NCI-H1694 treated with DMSO at 0.1 percent for 48 hours (cell line): Measurements from ENCODE around the gene MRPL27.
A peak's percentile ranks its signal among the peaks of the same experiment; 100 is the strongest.
"Not testable (repeated sequence)": the region's sequence is repeated elsewhere in the genome, so short reads cannot be mapped to it uniquely, and the experiment has no call there.

Experiments
- DNase-seq: peaks from one replicate; lab custom pipeline; 2025; lab: John Stamatoyannopoulos, UW

The MRPL27 gene

DNA sequence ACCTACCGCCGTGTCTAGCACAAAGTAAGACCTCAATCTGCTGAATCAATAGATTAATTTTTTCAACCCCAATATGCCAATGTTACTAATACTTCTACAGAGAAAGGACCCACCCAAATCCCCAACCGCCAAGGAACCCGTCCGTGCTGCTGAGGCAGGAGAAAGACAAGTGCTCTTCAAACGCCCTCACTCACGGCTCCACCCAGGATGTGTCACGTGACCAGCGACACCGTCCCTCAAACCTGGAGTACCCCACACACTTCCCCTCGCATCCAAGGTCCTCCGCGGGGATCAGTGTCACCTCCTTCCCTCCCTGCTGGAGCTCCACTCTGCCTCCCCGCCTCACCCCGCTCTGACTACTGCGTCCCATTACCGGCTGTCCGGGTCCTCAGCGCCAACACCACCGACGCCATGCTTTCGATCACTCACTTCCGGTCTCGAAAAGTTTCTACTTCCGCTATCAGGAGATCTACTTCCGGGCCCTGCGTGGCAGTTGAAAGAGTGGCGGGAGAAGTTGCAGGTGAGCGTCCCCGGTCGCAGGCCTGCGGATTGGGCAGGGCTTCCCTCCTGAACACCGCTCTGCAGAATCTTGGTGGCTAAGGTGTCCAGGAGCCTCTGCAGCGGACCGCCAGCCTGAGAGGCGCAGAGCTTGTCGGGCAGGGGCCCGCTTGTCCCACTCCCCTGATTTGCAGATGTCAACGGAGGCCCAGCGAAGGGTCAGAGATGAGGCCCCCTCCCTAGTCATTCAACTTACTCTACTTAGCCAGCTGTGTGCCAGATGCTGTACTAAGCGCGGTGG lies at the start of gene MRPL27, which contains the start of gene EME1:
TSS of gene MRPL27 (minus strand) at position 427 of the 799 bp plus-strand sequence. CDS start at position 413, 14 bp downstream.
TSS of gene EME1 (plus strand) at position 472 of the 799 bp plus-strand sequence. CDS start 1,980 bp downstream, outside the sequence.
- DNase-seq: peak; percentile 93

DNA sequence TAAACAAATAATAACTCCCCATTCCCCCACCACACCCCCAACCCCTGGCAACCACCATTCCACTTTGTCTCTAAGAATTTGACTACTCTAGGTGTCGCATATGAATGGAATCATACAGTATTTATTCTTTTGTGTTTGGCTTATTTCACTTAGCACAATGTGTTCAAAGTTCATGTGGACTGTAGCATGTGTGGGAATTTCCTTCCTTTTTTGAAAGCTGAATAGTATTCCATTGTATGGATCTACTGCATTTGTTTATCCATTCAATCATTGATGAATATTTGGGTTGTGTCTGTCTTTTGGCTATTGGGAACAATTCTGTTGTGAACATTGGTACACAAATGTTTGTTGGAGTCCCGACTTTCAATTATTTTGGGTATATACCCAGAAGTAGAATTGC lies 49.8 kb upstream of the MRPL27 start:
- DNase-seq: no peak

DNA sequence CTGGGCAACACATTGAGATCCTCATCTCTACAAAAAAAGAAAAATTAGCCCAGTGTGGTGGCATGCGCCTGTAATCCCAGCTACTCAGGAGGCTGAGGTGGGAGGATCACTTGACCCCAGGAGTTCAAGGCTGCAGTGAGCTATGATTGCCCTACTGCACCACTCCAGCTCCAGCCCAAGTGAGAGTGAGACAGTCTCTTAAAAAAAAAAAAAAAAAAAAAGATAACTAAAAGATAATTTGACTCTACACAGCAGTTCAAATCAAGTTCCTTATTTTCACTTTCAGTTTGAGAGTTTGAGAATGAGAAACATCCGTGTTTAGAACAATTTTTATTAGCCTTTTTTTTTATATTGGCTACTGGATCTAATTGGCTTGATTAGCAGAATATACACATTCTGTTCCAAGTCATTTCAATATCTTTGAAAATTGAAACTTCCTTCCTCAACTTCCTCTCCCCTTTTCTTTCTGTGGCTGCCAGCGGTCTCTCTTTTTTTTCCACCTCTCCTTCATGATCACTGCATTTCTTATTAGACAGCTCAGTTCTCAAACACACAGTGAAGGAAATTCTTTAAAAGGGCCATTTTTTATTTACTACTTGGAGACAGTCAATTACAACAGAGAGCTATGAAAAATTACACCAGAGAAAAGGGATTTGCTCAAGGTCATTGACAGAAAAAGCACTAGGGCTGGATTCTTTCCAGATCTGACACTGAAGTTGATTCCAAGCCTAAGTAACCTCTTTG lies 48.5 kb upstream of the MRPL27 start:
- DNase-seq: no peak

DNA sequence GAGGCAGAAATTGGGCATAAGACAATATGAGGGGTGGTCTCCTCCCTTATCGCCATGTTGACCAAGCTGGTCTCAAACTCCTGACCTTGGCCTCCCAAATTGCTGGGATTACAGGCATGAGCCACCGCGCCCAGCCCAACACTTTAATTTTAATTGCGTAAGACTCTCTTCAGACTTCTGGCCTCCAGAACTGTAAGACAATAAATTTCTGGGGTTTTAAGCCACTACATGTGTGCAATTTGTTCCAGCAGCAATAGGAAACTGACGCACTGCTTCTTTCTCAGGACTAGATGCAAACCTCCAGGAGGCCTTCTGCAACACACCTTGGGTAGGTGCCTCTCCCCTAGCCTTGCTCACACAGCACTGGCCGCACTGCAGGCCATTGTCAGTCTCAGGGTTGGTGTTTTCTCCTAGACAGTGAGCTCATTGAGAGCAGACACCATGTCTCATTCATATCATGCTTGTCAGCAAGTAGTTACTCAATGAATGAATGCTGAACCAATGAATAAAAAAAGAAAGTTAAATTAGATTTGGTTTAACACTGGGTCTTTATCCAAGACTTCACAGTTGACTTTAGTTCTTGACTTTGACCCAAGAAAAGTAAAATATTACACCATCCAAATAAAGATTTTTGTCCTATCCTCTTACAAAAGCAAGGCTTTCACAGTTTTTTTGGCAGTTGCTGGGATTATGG lies 47.6 kb upstream of the MRPL27 start:
- no peak for DNase-seq

DNA sequence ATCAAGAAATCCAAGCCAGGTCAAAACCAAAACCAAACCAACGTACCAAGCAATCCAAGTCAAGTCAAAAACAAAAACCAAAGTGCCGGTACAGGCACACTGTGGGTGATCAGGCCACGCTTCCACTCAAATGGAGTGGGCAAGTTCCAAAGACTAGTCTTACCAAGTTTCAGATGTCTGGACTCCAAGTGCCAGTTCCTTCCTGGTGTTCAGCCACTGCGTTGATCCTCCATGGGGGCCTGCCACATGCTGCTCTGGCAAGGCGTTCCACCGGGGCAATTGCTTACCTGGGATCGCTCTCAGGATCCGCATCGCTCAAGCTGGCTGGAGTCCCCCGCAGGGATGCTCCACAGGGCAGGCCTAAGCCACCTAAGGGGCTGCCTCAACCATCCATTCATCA lies 46.6 kb upstream of the MRPL27 start:
- DNase-seq: not testable (repeated sequence)

DNA sequence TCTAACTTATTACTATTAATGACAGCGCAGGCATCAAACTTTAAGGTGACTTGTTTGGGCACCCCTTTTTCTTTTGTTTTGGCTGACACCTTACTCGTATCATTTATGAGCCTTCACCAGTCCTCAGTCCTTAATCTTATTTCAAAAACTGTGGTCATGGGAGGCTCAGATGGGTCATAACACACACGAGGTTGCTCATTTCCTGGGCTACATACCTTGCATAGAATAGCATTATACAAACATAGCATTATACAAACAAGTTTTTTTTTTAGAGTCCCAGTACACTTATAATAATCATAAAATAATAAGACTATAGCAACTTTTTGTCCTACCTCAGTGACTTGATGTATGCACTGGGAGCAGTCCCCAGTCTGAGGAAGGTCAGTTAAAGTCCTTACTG lies 41.8 kb upstream of the MRPL27 start:
- DNase-seq: no peak

DNA sequence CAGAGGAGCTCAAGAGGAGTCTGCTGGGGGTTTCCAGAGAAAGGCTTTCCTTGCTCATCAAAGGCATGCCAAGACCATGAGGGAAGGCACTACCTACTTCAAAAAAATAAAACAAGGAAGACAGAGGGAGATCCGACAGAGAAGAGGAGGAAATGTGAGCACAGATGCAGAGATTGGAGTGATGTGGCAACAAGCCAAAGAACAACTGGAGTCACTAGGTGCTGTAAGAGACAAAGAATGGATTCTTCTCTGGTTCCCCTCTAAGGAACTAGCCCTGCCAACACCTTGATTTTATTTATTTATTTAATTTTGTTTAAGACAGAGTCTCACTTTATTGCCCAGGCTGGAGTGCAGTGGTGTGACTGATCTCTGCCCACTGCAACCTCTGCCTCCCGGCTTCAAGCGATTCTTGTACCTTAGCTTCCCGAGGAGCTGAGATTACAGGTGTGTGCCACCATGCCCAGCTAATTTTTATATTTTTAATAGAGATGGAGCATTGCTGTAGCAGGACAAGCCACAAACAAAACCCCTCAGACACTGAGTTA lies 39.3 kb upstream of the MRPL27 start:
- no peak for DNase-seq

DNA sequence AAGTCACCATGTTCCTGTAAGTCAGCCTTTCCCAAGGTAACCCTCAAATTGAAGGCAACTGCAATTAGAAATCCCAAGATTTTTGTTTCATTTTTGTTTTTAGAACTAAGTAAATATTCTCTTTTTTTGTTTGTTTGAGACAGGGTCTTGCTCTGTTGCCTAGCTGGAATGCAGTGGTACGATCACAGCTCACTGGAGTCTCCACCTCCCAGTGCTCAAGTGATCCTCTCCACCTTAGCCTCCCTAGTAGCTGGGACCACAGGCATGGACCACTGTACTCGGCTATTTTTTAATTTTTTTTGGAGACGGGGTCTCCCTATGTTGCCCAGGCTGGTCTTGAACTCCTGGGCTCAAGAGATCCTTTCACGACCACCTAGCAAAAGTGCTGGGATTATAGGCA lies 34.9 kb upstream of the MRPL27 start:
- no peak for DNase-seq

DNA sequence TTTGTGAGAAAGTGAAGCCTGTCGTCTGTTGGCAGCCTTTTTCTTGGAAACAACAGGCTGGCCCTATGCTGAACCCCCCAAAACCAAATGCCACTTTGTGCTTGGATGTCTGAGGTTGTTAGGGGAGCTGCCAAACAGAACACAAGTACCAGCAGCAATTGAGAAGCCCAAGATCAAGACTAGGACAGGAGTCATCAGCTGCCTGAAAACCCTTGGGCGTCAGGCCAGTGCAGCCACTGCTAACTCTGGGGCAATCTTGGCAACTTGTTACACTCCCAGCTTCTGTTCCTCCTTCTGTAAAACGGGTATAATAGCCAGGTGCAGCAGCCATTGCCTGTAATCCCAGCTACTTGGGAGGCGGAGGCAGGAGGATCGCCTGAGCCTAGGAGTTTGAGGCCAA lies 33.6 kb upstream of the MRPL27 start:
- DNase-seq: no peak

DNA sequence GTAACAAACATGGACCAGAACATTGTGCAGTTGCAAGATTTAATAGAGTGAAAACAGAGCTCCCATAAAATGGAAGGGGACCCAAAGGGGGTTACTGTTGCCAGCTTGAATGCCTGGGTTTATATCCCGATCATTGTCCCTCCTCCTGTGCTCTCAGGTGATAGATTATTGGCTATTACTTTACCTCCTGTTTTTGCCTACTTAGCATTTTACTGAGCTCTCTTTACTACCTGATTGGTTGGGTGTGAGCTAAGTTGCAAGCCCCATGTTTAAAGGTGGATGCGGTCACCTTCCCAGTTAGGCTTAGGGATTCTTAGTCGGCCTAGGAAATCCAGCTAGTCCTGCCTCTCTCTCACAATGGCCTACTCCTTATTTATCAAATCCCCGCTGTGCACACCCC lies 32.4 kb upstream of the MRPL27 start:
- not testable (repeated sequence) for DNase-seq

DNA sequence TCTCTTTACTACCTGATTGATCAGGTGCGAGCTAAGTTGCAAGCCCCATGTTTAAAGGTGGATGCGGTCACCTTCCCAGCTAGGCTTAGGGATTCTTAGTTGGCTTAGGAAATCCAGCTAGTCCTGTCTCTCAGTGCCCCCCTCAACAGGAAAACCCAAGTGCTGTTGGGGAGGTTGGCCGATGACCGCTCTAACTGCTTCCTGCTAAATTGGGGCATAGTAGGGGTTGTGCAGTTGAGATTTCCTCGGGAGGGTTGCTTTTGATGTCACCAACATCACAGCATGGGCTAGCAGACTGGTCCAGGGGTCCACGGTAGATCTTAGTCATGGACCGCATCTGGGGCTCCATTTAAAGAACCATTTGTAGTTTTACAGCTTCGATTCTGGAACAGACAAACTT lies 26.6 kb upstream of the MRPL27 start:
- DNase-seq: not testable (repeated sequence)

DNA sequence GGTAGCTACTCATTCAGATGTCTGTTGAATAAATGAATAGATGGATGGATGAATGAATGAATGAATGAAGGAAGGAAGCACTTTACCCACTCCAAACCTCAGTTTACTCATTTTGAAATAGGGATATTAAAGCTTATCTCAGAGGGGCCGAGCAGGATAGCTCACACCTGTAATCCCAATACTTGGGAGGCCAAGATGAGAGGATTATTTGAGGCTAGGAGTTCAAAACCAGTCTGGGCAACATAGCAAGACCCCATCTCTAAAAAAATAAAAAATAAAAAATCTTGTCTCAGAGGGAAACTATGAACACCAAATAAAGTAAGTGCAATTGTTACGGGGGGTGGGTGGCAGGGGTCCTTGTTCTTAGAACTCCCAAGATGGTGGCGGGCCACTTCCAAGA lies 25.7 kb upstream of the MRPL27 start:
- not testable (repeated sequence) for DNase-seq

DNA sequence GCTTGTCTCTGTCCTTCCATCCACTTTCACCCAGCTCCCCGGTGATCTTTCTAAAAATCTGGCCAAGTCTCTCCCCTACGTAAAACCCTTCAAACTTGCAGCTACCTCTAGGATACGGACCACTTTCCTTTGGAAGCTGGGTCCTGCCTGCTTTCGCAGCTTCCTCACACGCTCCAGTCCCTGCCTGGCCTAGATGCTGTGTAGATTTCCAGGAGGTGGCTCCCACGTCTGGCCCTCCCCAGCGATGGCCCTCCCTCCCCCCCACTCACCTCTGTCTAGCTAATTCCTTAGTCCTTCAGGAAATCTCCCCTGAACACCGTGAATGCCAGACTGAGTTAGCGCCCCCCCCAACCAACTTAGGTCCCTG lies 24.9 kb upstream of the MRPL27 start:
- no peak for DNase-seq

DNA sequence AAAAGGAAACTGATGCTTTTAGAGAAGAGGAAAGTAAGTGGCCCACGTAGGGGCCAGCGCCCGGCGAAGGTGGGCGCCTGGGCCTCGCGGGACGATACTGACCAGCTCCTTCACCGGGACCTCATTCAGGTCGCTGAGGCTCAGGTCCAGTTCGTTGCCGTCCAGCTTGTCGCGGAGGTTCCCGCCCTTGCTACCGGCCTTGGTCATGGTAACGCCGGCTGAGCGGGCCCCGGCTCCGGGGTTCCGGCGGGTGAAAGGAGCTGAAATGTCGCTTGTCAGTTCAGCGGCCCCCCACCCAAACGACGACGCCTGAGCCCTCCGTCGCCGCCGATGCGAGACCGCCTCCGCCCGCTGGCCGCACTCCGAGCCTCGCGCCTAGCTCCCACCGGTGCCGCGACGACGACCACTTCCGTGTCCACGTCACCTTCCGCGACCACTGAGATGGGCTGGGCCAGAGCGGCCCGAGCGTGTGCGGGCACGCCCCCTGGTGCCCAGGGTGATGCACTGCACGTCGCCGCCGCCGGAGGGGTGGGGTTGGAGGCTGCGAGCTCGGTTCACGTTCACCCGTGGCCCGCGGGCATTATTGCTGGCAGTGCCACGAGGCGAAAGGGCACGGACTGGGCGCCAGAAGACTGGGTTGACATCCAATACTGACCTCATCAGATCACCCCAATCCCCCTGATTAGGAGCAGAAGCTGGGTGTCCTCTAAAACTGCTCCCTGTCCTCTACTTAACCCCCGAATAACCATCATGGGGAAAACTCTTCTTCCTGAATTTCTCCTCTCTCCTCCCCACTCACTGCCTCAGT lies 24.3 kb upstream of the MRPL27 start, which contains the start of gene LRRC59:
TSS of gene LRRC59 (minus strand) at position 413 of the 808 bp plus-strand sequence. CDS start at position 207, 206 bp downstream.
- peak; percentile 56 for DNase-seq

DNA sequence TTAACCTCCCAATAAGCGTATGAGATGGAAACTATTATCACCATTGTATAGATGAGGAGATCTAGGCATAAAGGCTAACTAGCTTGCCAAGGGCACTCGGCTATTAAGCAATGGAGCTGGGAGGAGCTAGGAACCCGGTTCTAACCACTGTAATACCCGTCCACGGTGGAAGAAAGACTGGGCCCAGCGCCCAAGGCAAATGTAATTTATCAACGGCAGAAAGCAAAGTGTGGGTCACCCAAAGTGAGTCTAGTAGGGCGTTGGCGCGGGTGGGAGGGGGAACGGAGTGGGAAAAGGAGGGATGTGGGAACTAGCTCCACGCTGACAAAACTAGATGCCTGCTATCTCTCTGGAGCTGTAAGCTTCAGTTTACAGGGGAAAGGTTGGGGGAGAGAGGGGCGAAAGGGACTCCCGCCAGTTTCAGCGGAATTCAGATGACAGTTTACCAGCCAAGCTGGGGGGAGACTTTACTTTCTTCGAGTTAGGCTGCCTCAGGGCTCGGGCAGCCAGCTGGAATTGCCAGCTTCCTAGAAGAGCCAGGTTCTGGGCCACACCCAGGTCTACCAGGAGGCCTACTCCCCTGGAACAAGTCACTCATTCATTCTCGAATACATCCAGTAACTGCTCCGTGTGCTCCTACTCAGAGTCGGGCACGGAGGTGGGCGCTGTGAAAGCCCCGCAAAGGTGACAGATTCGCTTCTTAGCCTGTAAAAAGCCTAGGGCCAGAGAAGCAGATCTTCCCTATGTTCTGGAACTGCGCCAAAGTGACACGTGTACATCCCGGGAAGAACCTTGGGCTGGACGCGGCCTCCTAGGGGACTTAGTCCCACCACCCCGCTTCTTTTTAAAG lies 23.5 kb upstream of the MRPL27 start:
- DNase-seq: no peak

DNA sequence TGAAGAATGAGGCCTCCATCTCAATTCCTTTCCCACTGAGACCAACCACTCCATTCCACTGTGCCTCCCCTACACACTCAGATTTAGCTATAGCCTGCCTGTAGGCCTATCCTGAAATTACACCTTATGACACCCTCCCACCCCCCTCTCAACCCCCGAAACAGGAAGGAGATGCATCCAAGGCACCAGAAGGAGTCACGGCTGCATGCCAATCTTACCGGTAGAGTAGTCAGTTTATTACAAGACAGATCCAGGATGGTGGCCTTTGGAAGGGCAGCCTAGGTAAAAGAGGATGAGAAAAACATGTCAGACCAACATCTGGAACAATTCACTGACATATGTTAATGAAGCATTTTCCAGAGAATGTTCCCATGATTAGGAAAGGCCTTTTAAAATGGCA lies 21.7 kb upstream of the MRPL27 start:
- no peak for DNase-seq

DNA sequence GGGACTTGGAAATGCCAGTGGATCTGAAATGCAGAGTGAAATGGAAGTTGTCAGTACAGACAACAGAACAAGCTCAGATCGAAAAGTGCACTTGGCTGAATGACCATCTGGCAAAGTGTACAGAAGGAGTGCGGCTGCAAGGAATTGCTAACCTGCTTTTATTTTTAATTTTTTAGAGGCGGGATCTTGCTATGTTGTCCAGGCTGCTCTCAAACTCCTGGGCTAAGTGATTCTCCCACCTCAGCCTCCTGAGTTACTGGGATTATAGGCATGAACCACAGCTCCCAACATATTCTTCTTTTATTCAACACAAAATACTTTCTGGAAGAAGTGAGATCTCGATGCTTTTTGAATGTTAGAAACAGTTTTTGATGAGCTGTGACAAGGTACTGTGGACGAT lies 20.7 kb upstream of the MRPL27 start:
- no peak for DNase-seq

DNA sequence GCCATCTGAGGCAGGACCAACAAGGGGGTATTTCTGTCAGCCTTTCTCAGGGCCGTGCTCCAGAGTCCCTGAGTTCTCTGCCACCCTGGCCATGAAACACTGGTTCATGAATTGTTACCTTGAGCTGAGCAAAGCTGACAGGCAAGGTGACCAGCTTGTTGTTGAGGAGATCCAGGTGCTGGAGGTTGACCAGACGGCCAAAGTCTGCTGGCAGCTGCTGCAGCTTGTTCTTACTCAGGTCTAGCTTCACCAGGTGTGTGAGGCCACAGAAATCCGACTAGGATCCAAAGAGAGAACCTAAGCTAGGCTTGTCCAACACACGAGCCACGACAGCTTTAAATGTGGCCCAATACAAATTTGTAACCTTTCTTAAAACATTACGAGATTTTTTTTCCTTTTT lies 19.6 kb upstream of the MRPL27 start:
- no peak for DNase-seq

DNA sequence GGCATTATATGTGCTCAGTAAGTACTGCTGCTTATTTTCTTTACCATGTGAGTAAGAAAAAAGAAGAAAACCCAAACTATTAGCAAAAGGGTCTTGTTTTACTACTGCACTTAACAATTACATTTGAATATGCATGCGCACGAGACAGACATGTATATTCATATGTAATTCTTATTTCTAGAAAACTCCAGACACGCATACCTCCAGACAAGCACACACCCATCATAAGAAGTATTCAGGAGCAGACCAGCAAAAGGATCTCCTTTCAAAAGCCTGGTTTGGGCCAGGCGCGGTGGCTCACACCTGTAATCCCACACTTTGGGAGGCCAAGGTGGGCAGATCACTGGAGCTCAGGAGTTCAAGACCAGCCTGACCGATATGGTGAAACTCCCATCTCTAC lies 16.6 kb upstream of the MRPL27 start:
- DNase-seq: no peak

DNA sequence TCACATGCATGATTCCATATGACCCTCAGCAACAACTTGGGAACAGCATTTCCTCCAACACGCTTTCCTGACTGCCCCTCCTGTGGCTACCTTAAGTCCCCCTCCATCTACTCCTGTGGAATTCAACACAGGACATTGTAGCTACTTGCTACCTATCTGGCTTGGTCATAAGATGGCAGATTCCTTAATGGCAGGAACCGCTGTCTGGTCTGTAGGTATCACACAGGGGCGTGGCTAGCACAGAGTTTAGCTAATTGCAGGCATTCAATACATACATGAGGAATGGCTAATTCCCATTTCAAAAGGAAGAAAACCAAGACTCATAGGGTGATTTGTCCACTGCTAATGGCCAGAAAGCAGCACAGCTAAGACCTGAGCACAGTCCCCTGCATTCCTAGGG lies 15.7 kb upstream of the MRPL27 start:
- no peak for DNase-seq

DNA sequence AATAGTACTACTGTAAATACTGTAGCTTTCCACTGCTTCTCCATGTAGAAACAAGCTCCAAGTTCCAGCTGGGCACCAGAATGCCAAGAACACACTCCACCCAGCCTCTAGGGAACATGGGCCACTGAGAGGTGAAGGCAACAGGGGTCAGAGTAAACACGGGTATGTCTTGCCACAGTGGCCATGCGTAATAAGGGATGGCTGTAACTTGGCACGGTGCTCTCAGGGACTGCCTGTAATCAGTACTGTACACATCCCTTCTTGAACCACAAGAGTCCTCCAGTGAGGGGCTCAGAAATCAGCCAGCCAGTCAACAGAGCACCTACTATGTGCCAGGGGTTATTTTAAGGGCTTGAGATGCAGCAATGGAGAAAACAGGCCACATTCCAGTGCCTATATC lies 13.5 kb upstream of the MRPL27 start:
- DNase-seq: no peak
